ENCODE results near the gene CD2BP2.
"Not testable (repeated sequence)": the region's sequence is repeated elsewhere in the genome, so short reads cannot be mapped to it uniquely, and the experiment has no call there.

Gene CD2BP2

DNA sequence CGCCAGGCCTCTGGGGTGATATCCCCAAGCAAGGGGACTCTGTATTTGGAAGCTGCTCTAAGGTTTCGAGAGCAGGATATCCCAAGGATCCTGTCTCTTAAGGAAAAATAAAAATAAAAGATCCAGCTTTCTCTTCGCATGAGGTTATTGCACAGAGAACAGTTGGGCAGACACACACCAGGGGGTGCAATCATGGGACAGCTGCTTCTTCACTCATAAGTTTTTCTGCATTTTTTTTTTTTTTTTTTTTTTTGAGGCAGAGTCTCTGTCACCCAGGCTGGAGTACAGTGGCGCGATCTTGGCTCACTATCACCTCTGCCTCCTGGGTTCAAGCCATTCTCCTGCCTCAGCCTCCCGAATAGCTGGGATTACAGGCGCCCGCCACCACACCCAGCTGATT is 13.1 kb downstream of the CD2BP2 start:
- not testable (repeated sequence) for DNase-seq

DNA sequence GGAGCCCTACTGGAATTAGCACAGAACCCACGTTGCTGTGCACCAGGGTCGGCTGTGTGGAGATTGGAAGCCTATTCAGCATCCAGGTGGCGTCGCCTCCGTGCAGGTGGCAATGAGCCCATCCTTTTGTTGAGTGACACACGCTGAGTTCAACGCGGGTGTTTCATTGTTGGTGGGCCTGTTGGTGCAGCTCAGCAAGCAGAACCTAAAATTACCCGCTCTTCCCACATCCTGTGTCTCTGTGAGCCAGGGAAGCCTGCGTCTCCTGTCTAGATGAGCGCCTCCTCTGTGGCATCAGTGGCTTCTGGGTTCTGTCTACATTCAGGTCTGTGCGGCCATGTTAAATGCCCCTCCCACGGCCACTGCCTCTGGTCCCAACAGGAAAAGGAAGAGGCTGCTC is 14.5 kb downstream of the CD2BP2 start:
- DNase-seq = no peak

DNA sequence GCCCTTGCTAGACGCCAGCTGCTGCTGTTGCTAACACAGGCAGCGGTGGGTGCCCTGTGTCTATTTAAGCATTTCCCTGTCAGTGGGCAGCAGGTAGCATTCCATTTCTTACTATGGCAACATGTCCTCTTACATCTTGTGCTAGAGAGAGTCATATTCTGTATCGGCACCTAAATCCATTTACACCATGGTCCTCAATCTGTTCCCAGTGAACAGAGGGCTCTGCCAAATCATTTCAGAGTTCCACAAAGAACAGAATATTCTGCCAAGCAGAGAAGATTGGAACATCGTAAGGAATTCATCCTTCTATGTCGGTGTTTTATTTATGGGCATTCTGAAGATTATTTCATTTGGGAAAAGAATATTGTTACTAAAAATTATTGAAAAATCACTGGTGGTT is 16.4 kb downstream of the CD2BP2 start:
- DNase-seq = not testable (repeated sequence)

DNA sequence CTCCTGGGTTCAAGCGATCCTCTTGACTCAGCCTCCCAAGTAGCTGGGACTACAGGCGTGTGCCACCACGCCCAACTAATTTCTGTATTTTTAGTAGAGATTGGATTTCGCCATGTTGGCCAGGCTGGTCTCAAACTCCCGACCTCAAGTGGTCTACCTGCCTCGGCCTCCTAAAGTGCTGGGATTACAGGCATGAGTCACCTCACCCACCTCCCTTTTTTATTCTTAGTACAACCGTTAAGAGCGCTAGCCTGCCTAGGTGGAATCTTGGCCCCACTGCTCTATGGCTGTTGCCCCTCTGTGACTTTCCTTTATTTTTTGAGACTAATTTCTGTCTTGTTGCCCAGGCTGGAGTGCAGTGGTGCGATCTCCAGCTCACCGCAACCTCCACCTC is 17.1 kb downstream of the CD2BP2 start:
- DNase-seq = not testable (repeated sequence)

DNA sequence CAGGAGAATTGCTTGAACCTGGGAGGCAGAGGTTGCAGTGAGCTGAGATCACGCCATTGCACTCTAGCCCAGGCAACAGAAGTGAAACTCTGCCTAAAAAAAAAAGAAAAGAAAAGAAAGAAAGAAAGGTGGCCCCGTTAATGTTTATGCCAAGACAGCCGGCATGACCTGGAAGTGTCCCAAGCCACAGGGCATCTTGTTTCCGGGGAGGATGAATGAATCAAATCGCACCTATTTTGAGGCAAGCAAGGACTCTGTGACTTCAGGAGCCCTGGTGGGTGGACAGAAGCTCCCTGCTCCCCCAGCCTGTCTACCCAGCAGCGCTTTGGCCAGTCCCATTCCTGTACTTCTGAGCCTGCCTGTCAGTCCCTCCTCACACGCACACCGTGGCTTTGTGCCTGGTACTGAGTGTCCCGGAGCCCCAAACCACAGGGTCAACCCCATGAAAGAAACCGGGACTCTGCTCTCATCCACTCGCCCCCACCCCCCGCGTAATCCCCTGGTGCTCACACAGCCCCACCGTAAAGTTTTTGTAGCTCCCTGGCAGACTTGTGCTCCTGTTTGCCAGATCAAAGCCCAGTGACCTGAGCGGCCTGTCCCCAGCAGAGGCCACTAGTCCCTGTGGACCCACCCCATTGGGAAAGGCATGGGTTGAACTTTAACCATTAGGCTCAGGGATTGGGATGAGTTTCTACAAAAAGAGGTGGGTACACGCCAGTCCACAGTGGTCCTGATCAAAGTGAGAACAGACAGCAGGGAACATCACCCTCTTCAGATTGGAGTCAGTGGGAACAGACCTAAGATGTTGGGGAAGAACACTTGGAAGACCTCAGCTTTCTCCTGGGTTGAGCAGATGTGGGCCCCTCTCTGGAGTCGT is 19.3 kb downstream of the CD2BP2 start:
- no peak for DNase-seq

DNA sequence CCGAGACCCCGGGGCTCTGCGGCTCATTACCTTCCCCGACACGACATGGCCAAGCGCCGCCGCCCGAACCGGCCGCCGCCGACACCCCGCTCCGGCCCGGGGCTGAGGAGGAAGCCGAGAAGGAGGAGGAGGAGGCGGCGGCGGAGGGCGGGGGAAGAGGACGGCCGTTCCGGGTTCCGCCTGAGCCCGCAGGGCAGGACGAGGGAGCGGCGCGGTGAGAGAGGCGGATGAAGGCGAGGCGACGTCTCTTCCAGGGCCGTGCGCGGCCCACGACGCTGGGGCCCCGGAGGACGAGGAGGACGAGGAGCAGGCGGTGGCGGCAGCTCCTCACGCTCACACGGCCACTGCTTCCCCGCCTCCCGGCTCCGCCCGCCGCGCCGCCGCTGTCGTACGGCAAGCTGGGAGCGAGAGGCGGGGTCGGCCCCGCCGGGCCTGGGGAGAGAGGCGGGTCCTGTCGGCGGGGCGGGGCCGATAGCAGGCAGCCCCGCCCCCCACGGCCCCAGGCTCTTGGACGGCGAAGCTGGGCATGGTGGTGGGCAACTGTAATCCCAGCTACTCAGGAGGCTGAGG is 20.0 kb downstream of the CD2BP2 start:
- peak; percentile 86 for DNase-seq

DNA sequence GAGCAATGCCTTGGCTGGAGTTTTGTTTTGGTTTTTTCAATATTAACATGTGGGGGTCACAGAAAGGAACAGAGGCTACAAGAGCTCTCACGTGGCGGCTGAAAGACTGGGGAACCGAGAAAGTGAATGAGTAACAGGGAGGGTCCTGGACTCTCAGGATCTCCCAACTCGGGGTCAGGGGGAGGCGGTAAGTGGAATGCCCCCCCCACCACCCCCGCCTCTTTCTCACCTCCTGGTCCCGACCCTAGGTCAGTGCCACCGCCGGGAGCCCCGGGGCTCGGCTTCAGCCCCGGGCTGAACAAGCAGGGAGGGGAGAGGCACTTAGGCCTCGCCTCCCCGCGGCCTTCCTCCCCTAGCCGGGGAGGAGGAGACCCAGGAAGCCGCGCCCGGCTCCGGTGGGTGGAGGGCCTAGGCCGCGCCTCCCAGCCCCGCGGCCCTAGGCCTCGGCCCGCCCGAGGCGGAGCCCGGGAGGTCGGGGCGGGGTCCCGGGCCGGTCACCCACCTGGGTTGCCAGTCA is 20.6 kb downstream of the CD2BP2 start:
- DNase-seq = peak; percentile 87

DNA sequence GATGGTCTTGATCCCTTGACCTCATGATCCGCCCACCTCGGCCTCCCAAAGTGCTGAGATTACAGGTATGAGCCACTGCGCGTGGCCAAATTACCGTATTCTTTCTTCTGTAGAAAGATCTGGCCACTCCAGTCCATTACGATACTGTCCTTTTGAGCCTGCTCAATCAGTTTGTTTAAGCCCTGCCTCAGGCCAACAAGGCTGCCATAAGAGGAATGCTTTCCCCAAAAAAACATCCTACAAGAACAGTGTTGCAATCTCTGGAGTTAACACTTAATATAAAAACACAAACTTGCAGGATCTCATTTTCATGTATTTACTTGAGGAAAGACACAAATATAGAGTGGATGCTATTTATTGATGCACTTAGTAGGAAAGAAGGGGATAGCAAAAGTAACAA is 30.9 kb downstream of the CD2BP2 start:
- DNase-seq = not testable (repeated sequence)

DNA sequence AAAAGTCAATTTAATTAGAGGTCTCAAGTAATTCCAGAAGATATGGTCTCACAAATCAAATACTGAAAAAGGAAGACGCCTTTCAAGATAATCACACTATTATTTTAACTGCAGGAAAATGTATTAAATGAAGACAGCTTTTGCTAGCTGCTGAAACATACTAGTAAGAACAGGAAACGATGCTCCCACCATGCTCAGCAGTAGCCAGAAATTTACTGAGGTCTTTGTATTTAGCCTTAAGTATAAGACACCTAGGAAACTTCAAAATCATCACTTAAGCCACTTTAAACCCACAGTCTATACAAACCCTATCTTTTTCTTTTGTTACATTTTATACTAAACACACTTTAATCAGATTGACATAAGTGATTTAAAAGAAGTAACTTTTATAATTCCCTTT is 36.5 kb downstream of the CD2BP2 start:
- not testable (repeated sequence) for DNase-seq

DNA sequence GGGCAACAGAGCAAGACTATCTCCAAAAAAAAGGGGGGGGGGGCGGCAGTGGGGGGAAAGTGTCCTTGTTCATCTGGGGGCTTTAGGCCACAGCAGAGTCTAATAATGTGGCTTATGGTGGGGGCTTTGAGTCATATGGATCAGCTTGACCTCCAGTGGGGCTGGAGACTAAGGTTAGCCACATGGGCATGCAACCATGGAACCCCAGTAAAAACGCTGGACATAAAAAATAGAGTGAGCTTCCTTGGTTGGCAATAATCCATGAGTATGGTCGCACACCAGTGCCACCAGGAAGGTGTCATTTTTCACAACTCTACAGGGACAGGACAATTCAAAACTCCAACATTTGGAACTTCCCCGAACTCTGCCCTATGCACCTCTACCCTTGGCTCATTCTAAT is 44.2 kb downstream of the CD2BP2 start:
- not testable (repeated sequence) for DNase-seq

DNA sequence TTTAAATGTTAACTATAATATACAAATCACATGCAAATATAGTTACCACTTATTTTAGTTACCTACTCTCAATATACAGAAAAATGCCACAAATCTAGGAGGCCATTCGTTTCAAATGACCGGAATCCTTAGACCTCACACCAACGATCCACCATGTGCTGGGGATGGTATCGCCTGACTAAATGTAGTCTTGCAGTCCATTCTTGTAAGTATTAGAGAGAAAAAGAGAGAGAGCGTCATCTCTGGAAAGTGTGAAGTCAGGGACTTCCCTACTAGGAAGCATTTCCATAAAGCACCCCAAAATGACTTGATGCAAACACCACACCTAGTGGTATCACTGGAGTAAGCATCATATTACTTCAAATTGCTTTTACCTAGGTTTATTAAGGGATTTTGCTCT is 45.9 kb downstream of the CD2BP2 start:
- not testable (repeated sequence) for DNase-seq
